T-cell (primary cell): ENCODE measurements around the gene IDS. TPM values are rescaled to one million over a fixed set of nuclear protein-coding genes. Genes with fewer than 3 reads are reported as not detected.

Experiments
- ATAC-seq, 4 experiments: fragments of 200-7000 bp in 3 of 4; fragments of 150-1000 bp in 1 of 4; cut with Tn5 transposase; replicated peaks in 1 of 4; 1 replicate in 3 of 4; 2 replicates in 1 of 4; pipeline ENCODE4 v1.10.0; 2021; ENCODE audit warnings: moderate library complexity in 3 of 4, mild to moderate bottlenecking in 2 of 4, moderate number of reproducible peaks in 1 of 4
- CTCF ChIA-PET, 2 donors: fragments of 300-600 bp; sonication (Branson Sonifier 250); formaldehyde crosslinking; loops; one replicate each; lab custom pipeline; 2022; ENCODE audit warnings: antibody characterized with exemption in 2 of 2; lab: Charles Lee
- POLR2A ChIA-PET, 2 donors: fragments of 300-600 bp; sonication (Branson Sonifier 250); formaldehyde crosslinking; loops; one replicate each; lab custom pipeline; 2022; ENCODE audit warnings: antibody characterized with exemption in 2 of 2; lab: Charles Lee
- DNase-seq, 35 experiments: peaks; one replicate each; pipeline versions ENCODE4 v3.0.0 to v3.0.0-alpha.2; 2013 to 2023
- H3K27ac ChIP-seq: one replicate; pipeline ENCODE4 v1.5.1; 2013; ENCODE audit warnings: low read length
- H3K27me3 ChIP-seq, 2 experiments: replicated peaks in 1 of 2; 1 replicate in 1 of 2; 2 replicates in 1 of 2; pipeline versions ENCODE4 v1.6.1 to v1.7.0; 2013; ENCODE audit warnings: low read length in 1 of 2, mixed read lengths in 1 of 2; ENCODE audit not compliant: control insufficient read depth in 2 of 2, insufficient read depth in 2 of 2; ENCODE audit errors: extremely low read depth in 1 of 2
- H3K36me3 ChIP-seq, 2 donors: 1 replicate in 1 of 2; 2 replicates in 1 of 2; pipeline versions ENCODE4 v1.6.1 to v1.7.0; 2013; ENCODE audit warnings: low read length in 1 of 2; ENCODE audit not compliant: control insufficient read depth in 2 of 2, insufficient read depth in 1 of 2; ENCODE audit errors: extremely low read depth in 1 of 2
- H3K4me1 ChIP-seq, 2 experiments: 1 replicate in 1 of 2; 2 replicates in 1 of 2; pipeline versions ENCODE4 v1.6.1 to v1.7.0; 2013; ENCODE audit warnings: low read length in 2 of 2, mixed read lengths in 1 of 2; ENCODE audit not compliant: insufficient read depth in 2 of 2, control insufficient read depth in 1 of 2; ENCODE audit errors: extremely low read depth in 1 of 2
- H3K4me3 ChIP-seq, 2 donors: 1 replicate in 1 of 2; 2 replicates in 1 of 2; pipeline versions ENCODE4 v1.5.1 to v1.7.0; 2013; ENCODE audit warnings: mild to moderate bottlenecking in 2 of 2, low read length in 1 of 2, moderate library complexity in 1 of 2; ENCODE audit not compliant: control insufficient read depth in 1 of 2; ENCODE audit errors: extremely low read depth in 1 of 2
- H3K9me3 ChIP-seq: 2 replicates; pipeline ENCODE4 v1.7.0; 2013
- H3K27ac Mint-ChIP-seq, 2 donors: one replicate each; pipeline ENCODE4 v1.8.0; 2020 to 2021; ENCODE audit warnings: mild to moderate bottlenecking in 2 of 2, mixed read lengths in 2 of 2
- H3K27me3 Mint-ChIP-seq, 2 donors: one replicate each; pipeline ENCODE4 v1.8.0; 2021 to 2022; ENCODE audit warnings: mixed read lengths in 2 of 2
- H3K36me3 Mint-ChIP-seq: one replicate; pipeline ENCODE4 v1.8.0; 2021; ENCODE audit warnings: mixed read lengths
- H3K4me1 Mint-ChIP-seq, 3 donors: one replicate each; pipeline ENCODE4 v1.8.0; 2020 to 2022; ENCODE audit warnings: mixed read lengths in 3 of 3, mild to moderate bottlenecking in 1 of 3
- H3K4me3 Mint-ChIP-seq, 3 donors: one replicate each; pipeline ENCODE4 v1.8.0; 2020 to 2022; ENCODE audit warnings: mild to moderate bottlenecking in 3 of 3, mixed read lengths in 3 of 3, moderate library complexity in 3 of 3
- H3K9me3 Mint-ChIP-seq, 3 donors: one replicate each; pipeline ENCODE4 v1.8.0; 2020 to 2022; ENCODE audit warnings: mixed read lengths in 3 of 3
- WGBS: methylation state at CpG from one replicate; pipeline ENCODE4 v1.1.5; 2013; ENCODE audit warnings: missing lambda C conversion rate; ENCODE audit not compliant: insufficient coverage; 5-methylcytosine and 5-hydroxymethylcytosine counted together
- total RNA-seq, 35 experiments: library from RNA in 6 of 35; stranded (reverse) in 6 of 35; fragments of 120-200 nt in 1 of 35; gene quantifications; one replicate each; pipeline versions ENCODE4 v1.2.1 to v1.2.4 and lab custom pipeline; 2013 to 2026

The IDS gene
- total RNA-seq, 5 donors from 2014 or later (not counting 1 experiment from before 2014, with no cell fraction given), result 152 to 402 (median 182) TPM

- POLR2A ChIA-PET, result no interaction called here
- Histone ChIP-seq H3K36me3 (peaks cover 0 to 12% of the 10 kb centered on the region in 2 donors), H3K9me3 (no peaks in the 10 kb centered on the region), H3K27me3 (no peaks in the 10 kb centered on the region), H3K4me1 (no peaks in the 10 kb centered on the region), H3K4me3 (no peak overlapping the region), H3K27ac (no peak overlapping the region)
- whole genome bisulfite sequencing, result no CpG with 5 or more reads among the region's 2 CpGs
- DNase-seq (no peak), ATAC-seq (no peak)
- Mint-ChIP-seq H3K4me1 (peaks cover 0 to 2% (median 0%) of the 10 kb centered on the region in 3 donors), H3K27ac (peak overlapping the region in 1 of 2 donors; percentile 24), H3K36me3 (peaks cover 20% of the 10 kb centered on the region), H3K9me3 (no peaks in the 10 kb centered on the region), H3K27me3 (peaks cover 0 to 15% of the 10 kb centered on the region in 2 donors), H3K4me3 (no peak overlapping the region)
- CTCF ChIA-PET, result interaction anchor here (0.5 to 0.6 kb wide), 2 partner anchors 52 to 1532 kb away, joined by 3 to 4 read pairs; no protein-coding TSS in a partner anchor
Observed at GRCh38 chrX:149476513-149476912, 28.6 kb downstream of the IDS start.

GRCh38 chrX:149473966-149474365, 31.1 kb downstream of the IDS start:
- H3K36me3 ChIP-seq, result no peaks in the 10 kb centered on the region
- no peaks in the 10 kb centered on the region for H3K9me3 Mint-ChIP-seq
- ChIA-PET CTCF (no interaction called here), POLR2A (no interaction called here)
- peaks cover 0 to 3% (median 3%) of the 10 kb centered on the region in 3 donors for H3K4me1 Mint-ChIP-seq
- H3K9me3 ChIP-seq, result no peaks in the 10 kb centered on the region
- no peak overlapping the region for H3K27ac ChIP-seq
- H3K27me3 ChIP-seq, result no peaks in the 10 kb centered on the region
- no peak overlapping the region for H3K4me3 ChIP-seq
- no CpG with 5 or more reads among the region's 1 CpG for WGBS
- no peak overlapping the region for H3K27ac Mint-ChIP-seq
- H3K4me1 ChIP-seq, result peaks cover 0 to 6% of the 10 kb centered on the region in 2 experiments
- H3K4me3 Mint-ChIP-seq, result no peak overlapping the region
- H3K36me3 Mint-ChIP-seq, result peaks cover 9% of the 10 kb centered on the region
- peaks cover 2 to 19% of the 10 kb centered on the region in 2 donors for H3K27me3 Mint-ChIP-seq
- DNase-seq (no peak), ATAC-seq (no peak)

GRCh38 chrX:149473092-149473491, 32.0 kb downstream of the IDS start:
- no peak for ATAC-seq
- ChIA-PET POLR2A (interaction anchor here in 1 of 2 donors (0.7 kb wide), 1 partner anchor 532 kb away, joined by 3 read pairs; no protein-coding TSS in a partner anchor), CTCF (no interaction called here)
- Mint-ChIP-seq H3K4me1 (peaks cover 0 to 3% (median 3%) of the 10 kb centered on the region in 3 donors), H3K27me3 (peaks cover 2 to 19% of the 10 kb centered on the region in 2 donors), H3K36me3 (peaks cover 9% of the 10 kb centered on the region), H3K27ac (no peak overlapping the region), H3K4me3 (no peak overlapping the region), H3K9me3 (no peaks in the 10 kb centered on the region)
- H3K36me3 ChIP-seq, result no peaks in the 10 kb centered on the region
- no peaks in the 10 kb centered on the region for H3K27me3 ChIP-seq
- no CpG with 5 or more reads among the region's 1 CpG for WGBS
- no peak overlapping the region for H3K27ac ChIP-seq
- peaks cover 0 to 6% of the 10 kb centered on the region in 2 experiments for H3K4me1 ChIP-seq
- H3K4me3 ChIP-seq, result no peak overlapping the region
- H3K9me3 ChIP-seq, result no peaks in the 10 kb centered on the region
- DNase-seq, result no peak

- DNase-seq (no peak), ATAC-seq (no peak)
- Mint-ChIP-seq H3K9me3 (no peaks in the 10 kb centered on the region), H3K27ac (no peak overlapping the region), H3K27me3 (peaks cover 2 to 19% of the 10 kb centered on the region in 2 donors), H3K4me3 (no peak overlapping the region), H3K36me3 (peaks cover 9% of the 10 kb centered on the region), H3K4me1 (peaks cover 0 to 3% (median 3%) of the 10 kb centered on the region in 3 donors)
- POLR2A ChIA-PET, result no interaction called here
- Histone ChIP-seq H3K27me3 (no peaks in the 10 kb centered on the region), H3K27ac (no peak overlapping the region), H3K36me3 (no peaks in the 10 kb centered on the region), H3K4me1 (peaks cover 0 to 6% of the 10 kb centered on the region in 2 experiments), H3K9me3 (no peaks in the 10 kb centered on the region), H3K4me3 (no peak overlapping the region)
- CTCF ChIA-PET, result no interaction called here
Observed at GRCh38 chrX:149472625-149473024, 32.5 kb downstream of the IDS start.

GRCh38 chrX:149471397-149471796, 33.7 kb downstream of the IDS start:
- ChIA-PET CTCF (interaction anchor here (0.7 to 2.3 kb wide), 4 partner anchors 969 to 1421 kb away, joined by 3 to 7 read pairs (median 4); no protein-coding TSS in a partner anchor), POLR2A (no interaction called here)
- Histone ChIP-seq H3K36me3 (no peaks in the 10 kb centered on the region), H3K27ac (no peak overlapping the region), H3K27me3 (no peaks in the 10 kb centered on the region), H3K9me3 (no peaks in the 10 kb centered on the region), H3K4me3 (no peak overlapping the region), H3K4me1 (peaks cover 0 to 6% of the 10 kb centered on the region in 2 experiments)
- Mint-ChIP-seq H3K36me3 (peaks cover 4% of the 10 kb centered on the region), H3K27ac (no peak overlapping the region), H3K4me1 (peaks cover 0 to 3% (median 3%) of the 10 kb centered on the region in 3 donors), H3K4me3 (no peak overlapping the region), H3K27me3 (peaks cover 2 to 19% of the 10 kb centered on the region in 2 donors), H3K9me3 (no peaks in the 10 kb centered on the region)
- ATAC-seq (no peak), DNase-seq (no peak)
- 80% methylated on average over 1 of the region's 8 CpGs for WGBS

GRCh38 chrX:149470955-149471354, 34.2 kb downstream of the IDS start:
- Mint-ChIP-seq H3K4me3 (no peak overlapping the region), H3K4me1 (peaks cover 0 to 3% (median 3%) of the 10 kb centered on the region in 3 donors), H3K9me3 (no peaks in the 10 kb centered on the region), H3K27ac (no peak overlapping the region), H3K27me3 (peaks cover 2 to 23% of the 10 kb centered on the region in 2 donors), H3K36me3 (peaks cover 4% of the 10 kb centered on the region)
- ChIA-PET POLR2A (no interaction called here), CTCF (interaction anchor here (0.7 to 2.3 kb wide), 5 partner anchors 968 to 1419 kb away, joined by 3 to 9 read pairs (median 4); no protein-coding TSS in a partner anchor)
- peaks cover 0 to 6% of the 10 kb centered on the region in 2 experiments for H3K4me1 ChIP-seq
- H3K27me3 ChIP-seq, result no peaks in the 10 kb centered on the region
- H3K27ac ChIP-seq, result no peak overlapping the region
- H3K4me3 ChIP-seq, result no peak overlapping the region
- ATAC-seq (peak; percentile 53 to 65 (median 56)), DNase-seq (peak in 32 of 35 experiments; percentile 9 to 70 (median 44))
- WGBS, result 6% methylated on average over 10 of the region's 23 CpGs
- H3K36me3 ChIP-seq, result no peaks in the 10 kb centered on the region
- no peaks in the 10 kb centered on the region for H3K9me3 ChIP-seq
